HG03558 (cell line): ENCODE data around the gene MAGI1.

Experiments used
- ATAC-seq: cut with Tn5 transposase; IDR thresholded peaks from one replicate; pipeline ENCODE4 v1.9.1; 2021; ENCODE audit warnings: moderate number of reproducible peaks; ENCODE audit not compliant: unreplicated experiment; ENCODE audit errors: extremely low read depth

The MAGI1 gene

DNA sequence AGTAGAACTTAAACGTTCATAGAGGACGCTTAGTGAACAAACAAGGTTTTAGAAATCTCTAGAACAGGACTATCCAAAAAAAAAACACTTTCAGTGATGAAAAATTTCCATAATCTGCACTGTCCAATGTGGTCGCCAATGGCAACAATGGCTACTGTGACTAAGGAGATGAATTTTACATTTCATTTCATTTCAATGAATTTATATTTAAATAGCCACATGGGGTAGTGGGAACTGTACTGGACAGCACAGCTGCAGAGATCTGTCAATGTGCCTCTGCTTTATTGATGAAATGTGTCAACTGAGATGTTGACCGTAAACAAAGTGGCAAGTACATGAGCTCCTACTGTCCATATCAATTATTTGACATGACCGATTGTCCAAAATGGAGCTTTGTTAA, 222.5 kb downstream of the MAGI1 start:
- no peak for ATAC-seq

DNA sequence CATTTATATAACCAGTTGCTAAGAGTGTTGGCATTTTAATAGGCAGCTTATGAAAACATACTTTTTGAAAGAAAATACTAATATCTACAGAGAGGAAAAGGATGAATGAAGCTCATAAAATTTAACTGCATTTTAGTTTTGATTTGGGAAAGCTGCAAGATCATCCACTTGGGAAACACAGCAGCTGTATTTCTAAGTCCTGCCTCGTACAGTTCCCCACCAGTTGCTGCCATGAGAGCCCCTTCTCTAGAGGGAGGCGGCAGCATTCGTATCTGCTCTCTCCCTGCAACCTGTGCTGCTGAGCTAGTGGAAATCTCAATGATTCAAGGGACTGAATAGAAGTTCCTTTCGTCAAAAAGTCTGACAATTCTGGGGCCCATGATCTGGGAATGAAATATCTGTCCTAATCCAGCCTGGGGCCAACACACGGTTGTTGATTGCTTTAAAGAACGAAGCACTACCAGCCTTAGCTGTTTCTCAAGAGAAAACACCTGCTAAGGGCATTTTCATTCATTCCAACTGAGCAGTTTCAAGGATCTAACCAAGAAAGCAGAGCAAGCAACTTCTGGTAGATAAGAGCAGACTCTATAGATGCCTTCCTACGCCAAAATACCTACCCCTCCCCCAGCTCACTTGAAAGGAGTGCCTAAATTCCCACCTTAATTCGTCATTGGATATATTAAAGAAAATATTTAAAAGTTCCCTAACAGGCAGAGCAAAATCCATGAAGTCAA, 223.7 kb downstream of the MAGI1 start:
- ATAC-seq, result no peak

DNA sequence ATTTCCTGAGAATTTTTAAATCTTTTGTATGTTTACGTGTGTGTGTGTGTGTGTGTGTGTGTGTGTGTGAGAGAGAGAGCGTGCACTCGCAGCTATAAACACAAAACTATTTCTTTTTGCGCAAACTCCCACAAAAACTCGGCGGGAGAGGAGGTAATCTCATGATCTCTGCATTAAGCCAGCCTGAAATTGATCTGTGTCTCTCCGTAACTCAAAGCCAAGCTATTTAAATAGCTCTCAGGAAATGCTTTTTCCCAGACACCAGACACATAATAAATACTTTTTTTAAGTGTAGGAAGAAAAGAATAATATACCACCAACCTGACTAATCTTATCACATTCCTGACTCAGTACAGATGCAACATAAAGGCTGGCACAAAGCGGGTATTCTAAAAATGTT, 226.8 kb downstream of the MAGI1 start:
- no peak for ATAC-seq

DNA sequence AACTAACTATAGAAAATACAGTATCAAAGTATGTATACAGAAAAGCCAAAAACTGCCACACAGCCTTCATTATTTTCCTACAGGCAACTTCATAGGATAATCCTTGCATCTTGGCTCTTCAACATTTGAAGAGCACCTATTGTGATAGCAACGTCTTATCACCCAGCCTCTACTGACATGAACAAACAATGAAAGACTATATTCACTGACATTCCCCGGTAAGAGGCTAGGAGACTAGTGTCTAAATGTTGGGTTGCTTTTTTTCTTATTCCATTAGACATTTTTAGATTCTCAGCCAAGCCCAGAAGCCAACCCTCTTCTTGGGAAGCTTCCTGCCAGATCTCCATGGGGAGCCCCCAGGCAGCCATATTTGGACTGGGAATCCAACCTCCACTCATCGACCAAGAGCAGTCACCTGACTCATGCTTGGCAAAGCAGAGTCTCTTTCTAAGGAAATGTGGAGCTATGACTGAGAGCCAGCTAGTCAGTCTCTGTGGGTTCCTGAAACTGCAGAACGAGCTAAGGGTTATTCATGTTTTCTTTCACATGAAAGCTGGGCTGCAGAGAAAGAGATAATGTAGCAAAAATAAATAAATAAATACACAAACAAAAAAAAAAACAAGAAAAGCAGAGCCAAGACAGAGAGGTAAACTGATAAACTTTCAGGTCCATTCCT, 227.5 kb downstream of the MAGI1 start:
- ATAC-seq, result no peak

DNA sequence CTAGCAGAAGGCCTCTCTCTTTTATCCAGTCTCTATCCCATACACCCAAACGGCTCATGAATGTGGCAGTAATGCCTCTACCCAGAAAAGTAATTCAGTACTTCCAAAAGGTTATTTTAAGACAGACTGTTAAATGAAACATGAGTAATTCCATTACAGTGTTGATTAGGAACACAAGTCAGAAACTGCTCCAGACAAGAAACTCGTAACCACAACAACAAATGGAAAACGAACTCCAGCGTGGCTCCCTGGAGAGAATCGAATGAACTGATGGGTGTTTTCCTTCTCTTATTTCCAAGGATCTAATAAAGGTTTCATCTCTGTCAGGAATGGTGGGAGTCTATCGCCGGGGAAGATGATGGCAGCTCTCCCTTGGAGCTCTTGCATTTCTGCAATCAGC, 228.4 kb downstream of the MAGI1 start:
- no peak for ATAC-seq

DNA sequence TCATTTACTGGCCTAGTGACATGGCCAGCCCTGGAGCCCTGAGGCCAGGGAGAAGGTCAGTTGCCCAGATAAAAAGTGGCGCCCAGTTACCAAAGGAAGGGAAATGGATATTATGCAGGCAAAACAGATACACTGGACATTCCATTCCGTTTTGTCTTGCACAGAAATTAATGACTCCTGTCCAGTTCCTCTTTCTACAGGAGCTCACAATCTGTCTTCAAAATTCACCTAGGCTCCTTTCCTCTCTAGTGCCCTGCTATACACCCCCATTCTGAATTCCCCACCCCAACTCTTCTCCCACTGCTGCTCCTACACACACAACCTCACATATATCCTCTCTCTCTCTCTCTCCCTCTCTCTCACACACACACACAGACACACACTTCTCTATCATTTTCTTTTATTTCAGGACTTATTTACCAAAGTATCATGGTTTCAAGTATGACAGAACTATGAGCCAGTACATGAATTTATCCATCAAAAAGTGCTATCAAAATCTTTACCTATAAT, 229.0 kb downstream of the MAGI1 start:
- no peak for ATAC-seq

DNA sequence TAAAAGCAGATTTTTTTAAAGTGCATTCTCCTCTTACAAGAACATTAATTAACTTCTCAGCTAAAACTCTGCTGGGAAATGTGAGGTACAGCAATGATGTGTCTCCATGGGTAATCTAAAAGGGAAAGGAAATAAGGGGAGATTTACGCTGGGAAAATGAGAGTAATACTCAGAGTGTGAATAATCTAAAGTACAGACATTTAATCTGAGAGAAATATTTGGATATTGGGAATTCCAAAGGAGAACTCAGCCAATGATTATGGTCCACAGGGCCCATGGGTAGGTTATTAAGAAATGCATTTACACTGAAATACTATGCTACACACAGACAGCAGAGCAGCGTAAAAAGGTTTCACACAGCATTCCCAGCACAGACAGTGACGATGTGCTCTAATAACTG, 229.9 kb downstream of the MAGI1 start:
- no peak for ATAC-seq

DNA sequence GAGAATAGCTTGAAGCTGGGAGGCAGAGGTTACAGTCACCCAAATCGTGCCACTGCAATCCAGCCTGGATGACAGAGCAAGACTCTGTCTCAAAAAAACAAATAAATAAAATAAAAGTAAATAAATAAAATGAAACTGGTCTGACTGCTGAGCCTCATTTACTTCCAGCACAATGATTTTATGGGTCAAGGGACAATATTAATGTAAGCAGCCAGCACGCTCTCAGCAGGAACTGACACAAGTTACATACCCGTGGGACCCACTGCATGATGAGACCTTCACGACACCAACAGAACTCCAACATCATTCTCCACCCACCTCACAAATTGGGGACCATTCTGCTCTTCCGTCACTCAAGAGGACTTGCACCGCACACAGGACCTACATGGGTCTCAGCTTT, 230.3 kb downstream of the MAGI1 start:
- ATAC-seq, result no peak

DNA sequence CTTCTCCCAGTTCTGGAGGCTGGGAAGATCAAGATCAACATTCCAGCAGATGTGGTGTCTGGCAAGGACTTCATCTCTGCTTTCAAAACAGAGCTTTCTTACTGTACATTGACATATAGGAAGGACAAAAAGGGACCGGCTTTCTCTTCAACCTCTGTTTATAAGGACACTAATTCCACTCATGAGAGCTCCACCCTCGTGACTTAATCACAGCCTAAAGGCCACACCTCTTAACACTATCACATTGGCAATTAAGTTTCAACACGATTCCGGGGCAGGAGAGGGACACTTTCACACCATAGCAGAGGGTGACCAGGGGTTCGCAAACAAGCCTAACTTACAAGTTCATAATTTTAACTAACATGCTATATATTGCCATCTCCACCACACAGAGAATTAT, 231.5 kb downstream of the MAGI1 start:
- no peak for ATAC-seq

DNA sequence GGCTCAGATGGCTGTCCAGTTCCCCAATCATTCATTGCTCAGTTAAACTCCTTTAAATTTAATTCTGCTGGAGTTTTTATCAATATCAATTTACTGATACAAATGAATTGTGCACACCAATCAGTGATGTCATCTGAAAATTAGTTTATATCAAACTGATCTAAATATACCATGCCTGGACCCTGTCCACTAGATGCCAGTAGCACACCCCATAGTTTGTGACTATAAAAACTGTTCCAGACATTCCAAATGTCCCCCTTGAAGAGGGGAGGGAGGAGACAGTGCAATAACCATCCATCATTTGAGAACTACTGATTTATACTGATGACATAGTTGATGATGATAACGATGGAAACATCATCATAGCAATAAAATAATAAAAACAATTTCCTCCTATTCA, 232.1 kb downstream of the MAGI1 start:
- ATAC-seq, result no peak

DNA sequence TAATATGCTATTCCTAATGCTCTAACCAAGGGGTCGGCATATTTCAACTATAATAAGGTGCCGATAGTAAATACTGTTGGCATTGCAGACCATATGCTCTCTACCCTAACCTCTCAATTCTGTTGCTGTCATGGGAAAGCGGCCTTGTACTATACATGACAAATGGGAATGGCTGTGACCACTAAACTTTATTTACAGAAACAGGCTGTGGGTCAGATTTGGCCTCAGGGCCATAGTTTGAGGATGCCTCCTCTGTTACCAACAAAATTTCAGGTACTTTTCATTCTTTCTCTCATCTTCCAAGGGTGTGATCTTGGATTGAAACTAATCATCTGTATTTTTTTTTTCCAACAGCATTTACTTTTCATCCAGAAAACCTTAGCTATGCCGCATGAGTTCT, 242.0 kb downstream of the MAGI1 start:
- no peak for ATAC-seq

DNA sequence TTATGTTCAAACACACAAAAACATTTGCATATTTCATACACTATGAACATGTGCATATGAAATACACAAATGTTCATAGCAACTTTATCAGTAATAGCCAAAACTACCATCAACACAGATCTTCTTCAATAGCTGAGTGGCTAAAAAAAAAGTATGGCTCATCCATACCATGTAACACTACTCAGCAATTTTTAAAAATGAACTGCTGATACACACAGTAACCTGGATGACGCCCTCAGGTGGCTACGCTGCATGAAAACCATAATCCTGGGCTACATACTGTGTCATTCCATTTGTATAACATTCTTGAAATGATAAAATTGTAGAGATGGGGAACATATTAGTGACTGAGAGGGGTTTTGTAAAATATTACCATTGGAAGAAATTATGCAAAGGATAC, 243.6 kb downstream of the MAGI1 start:
- ATAC-seq, result no peak

DNA sequence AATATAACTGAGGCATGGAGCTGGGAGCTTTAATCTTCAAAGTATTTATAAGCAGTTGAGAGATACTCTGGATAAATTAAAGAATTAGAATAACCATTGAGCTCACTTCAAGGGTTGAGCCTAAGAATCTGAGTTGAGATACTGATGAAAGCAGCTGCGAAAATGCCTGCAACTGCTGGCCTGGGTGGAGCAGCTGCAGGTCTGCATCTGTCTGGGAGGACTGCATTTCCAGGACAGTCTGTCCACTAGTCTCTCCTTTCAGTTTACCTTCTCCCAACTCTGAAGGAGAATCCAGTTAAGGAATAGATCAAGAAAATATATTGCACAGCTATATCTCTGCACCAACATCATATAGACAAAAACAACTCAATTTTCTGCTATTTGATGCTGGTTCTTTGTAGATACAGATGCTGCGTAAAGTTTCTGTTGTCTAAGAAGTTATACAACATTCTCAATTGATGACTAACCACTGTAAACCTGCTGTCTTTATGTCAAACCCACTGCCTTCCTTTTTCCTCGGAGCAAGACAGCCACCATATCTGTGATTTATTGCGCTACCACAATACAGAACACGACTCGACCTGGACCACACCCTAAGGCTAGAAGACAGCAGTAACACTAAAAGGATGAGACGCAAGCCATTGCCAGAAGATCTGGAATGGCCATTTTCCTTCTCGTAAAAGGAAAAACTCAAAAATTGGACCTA, 245.1 kb downstream of the MAGI1 start:
- ATAC-seq, result no peak

DNA sequence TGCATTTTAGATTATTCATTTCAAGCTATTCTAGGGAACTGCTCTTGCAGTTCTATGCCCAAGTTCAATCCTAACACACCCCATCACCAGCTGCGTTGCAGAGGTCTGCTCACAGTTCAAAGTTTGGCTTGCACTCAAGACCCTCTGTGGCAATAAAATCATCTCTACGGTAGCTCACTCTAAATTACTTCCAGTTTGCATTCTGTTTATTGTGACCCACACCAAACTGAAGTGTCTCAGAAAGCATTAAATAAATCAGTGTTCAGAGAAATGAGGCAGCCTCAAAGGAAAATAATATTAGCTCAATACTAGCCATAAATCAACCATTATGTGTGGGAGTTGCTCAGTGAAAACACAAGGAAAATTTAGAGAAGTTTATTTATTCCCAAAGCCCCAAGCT, 250.3 kb downstream of the MAGI1 start:
- no peak for ATAC-seq

DNA sequence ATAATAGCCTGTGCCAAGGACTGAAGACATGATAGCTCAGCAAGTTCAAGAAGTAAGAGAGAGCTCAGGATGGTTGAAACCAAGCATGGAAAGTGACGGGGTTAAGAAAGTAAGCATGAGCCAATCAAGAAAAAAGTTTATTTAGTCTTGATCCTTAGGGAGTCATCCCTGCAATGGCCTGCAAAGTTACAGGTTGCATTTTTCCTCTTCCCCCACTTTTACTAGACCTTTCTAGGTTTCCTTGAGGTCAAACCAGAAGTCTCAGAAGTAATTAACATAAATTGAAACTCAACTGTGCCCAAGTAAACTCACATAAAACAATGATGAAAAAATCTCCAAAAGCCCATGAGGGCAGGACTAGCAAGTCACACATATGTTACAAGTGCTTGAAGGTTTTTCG, 250.9 kb downstream of the MAGI1 start:
- ATAC-seq, result no peak

DNA sequence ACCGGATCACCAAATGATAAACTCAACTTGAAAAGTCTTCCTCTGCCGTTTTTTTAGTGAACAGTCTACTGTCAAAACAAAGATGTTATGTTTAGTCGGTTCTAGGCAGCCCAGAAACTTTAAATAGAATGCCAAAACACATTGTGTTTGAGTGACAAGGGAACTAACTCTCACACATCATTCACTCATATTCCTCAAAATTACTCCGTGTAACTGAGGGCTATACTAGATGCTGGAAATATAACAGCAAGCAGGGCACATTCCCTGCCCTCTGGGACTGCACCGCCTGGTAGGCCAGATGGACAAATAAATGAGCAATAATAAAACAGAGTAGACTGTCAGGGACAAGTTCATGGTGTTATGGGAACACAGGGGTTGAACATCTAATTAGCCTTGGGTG, 251.4 kb downstream of the MAGI1 start:
- no peak for ATAC-seq

DNA sequence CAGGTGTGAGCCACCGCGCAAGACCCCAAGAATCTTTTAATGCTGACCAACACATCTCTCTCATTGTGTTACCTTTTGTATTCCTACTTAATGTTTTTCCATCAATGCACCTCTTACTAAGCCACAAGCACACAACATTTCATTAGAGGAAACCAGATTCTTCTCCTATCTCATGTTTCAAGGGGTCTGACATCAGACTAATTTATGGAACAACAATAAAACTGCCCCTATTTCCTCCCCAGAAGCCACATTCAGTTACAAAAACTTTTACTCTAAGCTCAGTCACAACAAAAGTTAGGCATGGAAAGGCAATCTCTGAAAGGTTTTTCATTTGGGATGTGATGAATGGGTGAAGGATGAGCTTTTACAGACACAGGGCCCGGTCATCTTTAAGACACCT, 251.8 kb downstream of the MAGI1 start:
- no peak for ATAC-seq

DNA sequence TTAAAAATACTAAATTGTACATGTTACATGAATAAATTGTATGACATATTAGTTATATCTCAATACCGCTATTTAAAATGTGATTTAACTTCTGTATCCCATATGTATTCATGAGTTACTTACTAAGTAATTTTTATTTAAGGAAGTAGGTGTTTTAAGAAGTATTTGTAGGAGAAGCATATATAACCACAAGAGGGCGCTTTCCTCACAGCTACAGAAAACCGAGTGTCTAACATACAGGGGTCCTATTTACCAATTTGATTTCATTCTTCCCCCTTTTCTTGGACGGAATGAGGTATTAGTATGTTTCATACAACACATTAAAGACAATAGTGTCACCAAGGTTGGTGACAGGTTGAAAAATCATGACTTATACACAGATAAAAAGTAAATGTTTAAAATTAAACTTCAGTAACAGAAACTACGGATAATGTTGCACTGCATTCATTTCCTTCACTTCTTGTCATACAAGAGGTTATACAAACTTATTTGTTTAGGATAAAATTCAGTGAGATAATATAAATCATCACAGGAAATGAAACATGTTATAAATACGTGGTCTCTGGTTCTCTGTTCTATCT, 253.6 kb downstream of the MAGI1 start:
- no peak for ATAC-seq

DNA sequence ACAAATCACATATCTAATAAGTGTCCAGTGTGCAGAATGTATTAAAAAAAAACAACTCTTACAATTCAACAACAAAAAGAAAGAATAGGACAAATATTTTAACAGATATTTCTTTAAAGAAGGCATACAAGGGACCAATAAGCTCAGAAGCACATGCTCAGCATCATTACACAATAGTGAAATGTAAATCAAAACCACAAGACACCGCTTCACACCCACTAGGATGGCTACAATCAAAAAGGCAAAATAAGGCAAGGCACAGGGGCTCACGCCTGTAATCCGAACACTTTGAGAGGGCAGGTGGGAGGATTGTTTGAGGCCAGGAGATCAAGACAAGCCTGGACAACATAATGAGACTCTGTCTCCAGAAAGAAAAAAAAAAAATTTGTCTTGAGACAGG, 255.6 kb downstream of the MAGI1 start:
- no peak for ATAC-seq

DNA sequence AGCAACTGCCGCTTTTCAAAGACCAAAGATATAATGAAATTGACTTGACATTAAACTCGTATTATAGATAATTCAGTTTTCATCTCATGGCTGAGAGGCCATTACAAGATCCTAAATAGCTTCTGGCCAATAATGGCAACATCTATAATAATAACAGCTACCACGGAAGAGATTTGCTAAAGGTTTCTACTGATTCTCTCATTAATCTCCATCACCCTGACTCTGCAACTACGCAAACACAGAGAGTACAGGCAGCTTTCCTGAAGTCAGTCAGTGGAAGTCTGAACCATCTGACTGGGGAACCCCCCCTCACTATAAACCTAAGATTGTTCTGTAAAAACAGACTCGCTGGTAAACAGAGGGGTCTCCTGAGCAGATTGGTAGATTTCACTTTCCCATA, 257.1 kb downstream of the MAGI1 start:
- ATAC-seq, result no peak

DNA sequence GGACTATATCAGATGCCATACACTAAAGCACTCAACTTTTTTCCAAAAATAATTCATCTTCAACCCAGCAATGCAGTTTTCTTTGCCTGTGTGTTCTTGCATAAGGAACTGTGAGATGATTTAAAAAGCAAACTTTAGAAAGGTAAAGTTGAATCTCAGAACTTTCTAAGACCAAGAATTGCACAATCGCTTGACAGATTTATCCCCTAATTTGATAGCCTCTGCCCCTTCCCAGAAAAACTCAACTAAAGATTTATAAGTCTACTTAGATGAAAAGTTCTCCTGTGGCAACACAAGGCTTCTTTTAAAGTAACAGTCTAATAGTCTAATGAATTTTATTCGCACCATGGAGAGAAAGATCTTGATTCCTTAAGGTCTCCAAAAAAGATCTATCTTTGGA, 259.3 kb downstream of the MAGI1 start:
- ATAC-seq, result no peak
